ENCODE results near the gene FLRT3.

- no peak for TF ChIP-seq CTCF (IDR thresholded peaks at IDR 0.05)
- no peak for TF ChIP-seq POLR2A (IDR thresholded peaks at IDR 0.05)
These were observed 53.0 kb downstream of the FLRT3 start for GRCh38 chr20:14284443-14284842.
